HG02678 (cell line): ENCODE data around the gene BRCA2.

Source experiments
- ATAC-seq: cut with Tn5 transposase; IDR thresholded peaks from one replicate; pipeline ENCODE4 v1.9.1; 2021; ENCODE audit warnings: mild to moderate bottlenecking, moderate library complexity; ENCODE audit not compliant: unreplicated experiment

The BRCA2 gene

DNA sequence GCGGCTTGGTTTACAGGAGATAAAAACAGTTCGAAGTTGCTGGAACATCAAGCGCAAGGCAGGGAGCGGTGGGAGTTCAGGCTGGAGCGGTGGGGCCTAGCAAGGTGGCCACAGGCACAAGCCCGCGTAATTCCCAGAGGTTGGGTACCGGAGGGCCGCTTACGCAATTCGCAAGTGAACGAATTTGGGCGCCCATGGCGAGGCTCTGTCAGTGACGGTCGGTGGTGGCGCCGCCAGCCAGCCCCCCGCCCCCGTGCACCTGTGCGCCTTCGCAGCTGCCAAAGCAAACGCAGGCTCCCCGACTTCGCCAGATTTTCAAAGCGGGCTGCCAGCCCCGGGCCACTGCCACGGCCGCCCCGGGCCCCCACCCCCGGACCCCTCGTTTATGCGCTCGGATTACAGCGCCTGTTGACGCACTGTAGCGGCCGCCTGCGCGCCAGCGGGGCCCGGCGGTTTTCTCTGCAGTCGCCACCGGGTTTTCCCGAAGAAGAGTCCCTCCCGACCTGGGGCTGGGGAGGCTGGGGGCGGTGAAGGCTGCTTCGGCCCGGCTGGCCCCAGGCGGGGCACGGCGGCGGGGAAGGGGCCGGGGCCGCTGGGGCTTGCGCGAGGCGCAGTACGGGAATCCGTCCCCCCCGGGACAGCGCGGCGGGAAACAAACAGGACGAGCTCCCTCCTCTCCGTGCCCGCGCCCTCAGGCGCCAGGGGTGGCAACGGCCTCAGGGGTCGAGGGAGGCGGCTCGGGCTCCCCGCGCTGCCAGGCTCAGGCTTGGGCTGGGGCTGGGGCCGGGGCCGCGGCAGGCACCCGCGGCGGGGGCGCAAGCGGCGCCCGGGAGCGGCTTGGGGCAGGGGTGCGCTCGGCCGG, 111.9 kb downstream of the BRCA2 start:
- ATAC-seq = peak; percentile 12

DNA sequence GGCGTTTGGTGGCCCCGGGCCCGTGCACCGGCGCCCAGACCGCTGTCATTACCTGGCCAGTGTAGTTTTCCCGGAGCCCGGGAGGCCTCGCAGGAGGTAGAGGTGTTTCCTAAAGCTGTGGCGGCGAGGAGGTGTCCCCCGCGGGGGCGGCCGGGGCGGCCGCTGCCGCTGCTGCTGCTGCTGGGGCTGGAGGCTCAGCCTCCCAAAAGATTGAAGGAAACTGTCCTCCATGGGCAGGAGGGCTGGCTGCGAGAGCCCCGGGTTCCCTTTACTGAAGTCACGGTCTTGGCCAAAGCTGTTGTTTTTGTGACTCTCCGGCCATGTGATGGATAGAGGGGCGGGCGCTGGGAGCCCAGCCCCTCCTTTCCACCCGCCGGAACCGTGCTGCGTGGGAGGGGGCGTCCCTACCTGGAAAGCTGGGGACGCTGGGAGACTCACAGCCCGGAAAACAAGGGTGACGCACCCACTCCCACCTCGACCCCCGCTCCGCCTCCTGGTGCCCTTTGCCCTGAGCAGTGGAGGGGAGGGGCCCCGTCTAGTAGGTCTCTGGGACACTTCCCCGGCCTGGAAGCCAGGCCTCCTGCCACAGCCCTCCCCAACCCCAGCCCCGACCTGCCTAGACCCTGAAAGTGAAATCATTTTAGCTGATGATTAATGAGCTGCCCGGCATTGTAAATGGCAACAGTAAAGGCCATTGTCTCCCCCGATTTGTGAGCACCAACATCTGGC, 112.7 kb downstream of the BRCA2 start, which contains the start of gene N4BP2L1:
TSS of gene N4BP2L1 (minus strand) at position 279 of the 729 bp plus-strand sequence. CDS start at position 231, 48 bp downstream.
- ATAC-seq = peak; percentile 72

GRCh38 chr13:32428581-32429432, 113.5 kb downstream of the BRCA2 start:
- ATAC-seq = no peak

- no peak for ATAC-seq
These were observed 114.2 kb downstream of the BRCA2 start for GRCh38 chr13:32429433-32429909.

DNA sequence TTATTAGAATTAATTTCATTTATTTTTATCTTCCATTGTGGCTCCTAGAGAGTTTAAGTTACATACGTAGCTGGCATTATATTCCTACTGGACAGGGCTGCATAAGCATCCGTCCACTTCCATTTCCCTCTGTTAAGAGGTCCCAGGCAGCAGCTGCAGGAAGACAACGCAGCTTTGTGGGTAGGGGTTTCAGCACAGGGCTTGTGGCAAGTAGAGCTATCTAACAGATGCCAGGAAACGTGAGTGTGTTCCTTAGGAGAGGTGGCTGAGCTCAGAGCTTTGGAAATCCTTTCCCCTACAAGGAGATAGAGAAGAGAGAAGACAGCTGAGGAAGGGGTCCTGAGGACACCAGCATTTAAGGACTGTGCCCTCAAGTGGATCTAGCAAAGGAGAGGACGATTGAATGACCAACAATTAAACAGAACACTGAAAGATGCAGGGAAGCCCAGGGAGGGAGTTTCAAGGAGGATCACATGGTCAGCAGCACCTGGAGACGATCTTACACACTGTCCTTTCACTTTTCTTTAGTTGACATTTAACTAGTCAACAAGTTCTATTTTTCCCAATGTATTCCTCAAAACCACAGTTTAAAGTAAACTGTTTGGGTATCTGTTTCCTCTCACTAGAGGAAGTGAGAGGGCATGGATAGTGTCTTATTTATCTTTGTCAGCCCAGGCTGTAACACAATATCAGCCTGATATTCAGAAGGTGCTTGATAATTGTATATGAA, 114.9 kb downstream of the BRCA2 start:
- no peak for ATAC-seq

GRCh38 chr13:32431361-32431760, 116.1 kb downstream of the BRCA2 start:
- ATAC-seq = no peak

DNA sequence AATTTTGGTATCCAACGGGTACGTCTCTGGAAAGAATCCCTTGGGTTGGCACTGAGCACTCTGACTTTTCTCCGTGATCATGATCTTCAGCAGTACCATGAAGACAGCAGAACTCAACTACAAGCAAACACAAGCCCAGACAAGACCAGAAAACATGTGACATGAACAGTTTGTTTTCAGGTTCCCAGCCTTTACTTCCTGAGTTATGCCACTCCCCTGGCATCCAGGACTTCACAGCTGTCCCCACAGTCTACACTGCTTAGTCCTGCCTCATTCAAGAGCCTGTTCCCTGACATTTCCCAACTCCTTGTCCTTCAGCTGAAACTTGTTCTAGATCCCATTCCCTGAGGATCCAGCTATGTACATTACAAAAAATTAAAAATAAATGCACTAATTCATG, 117.5 kb downstream of the BRCA2 start:
- ATAC-seq = no peak

DNA sequence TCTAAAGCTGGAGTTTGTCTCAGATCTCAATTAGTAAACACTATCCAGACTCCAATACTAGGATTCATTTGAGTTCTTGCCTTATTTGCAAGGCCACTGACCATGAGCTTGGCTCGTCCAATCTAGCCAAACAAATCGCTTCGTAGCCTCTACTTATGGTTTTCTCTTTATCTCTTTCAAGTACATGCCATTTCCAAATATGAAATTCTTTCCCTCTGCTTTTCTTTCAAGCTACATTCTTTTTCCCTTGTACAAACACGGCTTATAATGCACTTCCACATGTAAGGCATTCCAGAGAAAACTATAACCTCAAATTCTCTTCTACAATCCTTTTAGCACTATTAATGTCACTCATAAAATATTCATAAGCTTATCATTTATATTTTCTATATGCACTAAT, 123.6 kb downstream of the BRCA2 start:
- ATAC-seq = no peak

- ATAC-seq = peak; percentile 70
These were observed 127.8 kb downstream of the BRCA2 start for GRCh38 chr13:32443111-32443510.

GRCh38 chr13:32445461-32445860, 130.2 kb downstream of the BRCA2 start:
- ATAC-seq = no peak

DNA sequence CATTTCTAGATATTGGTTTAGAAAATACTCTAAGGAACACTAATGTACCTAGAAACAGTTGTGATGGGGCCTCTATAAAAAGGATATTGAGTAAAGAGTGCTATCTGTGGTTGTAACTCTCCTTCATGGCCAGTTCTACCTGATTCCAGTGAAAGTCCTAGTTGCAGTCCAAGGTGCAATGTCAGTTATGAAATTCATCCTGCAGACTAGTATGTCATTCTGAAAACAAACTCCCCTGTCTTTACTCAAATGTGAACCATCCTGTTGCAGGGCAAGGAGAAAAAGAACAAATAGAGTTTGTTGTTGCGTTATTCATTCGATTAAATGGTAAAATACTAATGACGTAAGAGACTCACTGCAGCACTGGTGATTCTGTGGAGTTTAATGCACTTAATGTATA, 130.9 kb downstream of the BRCA2 start:
- ATAC-seq = no peak

- ATAC-seq = no peak
These were observed 131.6 kb downstream of the BRCA2 start for GRCh38 chr13:32446773-32447465.

DNA sequence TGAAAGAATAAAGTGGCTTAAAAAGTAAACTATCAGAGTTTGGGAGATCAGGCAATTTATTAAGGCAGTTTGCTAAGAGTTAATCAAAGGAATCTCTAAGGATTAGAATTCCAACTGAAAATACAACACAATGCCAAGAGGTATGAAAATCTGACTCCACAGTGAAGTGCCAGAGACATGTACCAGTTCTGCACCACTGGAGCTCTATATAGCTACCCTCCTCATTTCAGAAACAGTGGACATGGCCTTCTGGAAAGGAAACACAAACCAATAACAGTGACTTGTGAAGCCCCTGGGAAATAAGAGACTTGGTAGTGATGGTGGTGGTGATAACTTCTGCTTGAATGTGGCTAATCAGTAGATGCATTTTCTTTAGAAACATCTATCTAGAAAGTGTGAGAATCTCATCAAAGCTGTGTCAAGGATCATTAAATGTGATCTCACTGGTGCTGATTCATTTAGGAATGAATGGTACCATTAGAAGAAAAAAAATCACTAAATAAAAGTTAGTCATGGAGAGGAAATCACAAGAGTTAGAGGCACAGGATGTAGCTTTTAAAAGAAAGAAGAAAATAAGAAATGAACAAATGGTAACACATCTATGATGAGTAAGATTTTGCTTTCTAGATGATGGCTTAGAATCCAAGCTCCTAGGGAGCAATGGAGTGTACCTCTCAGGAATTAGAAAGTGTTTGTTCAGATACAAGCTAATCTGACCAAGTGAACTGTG, 132.8 kb downstream of the BRCA2 start:
- no peak for ATAC-seq

GRCh38 chr13:32448972-32449371, 133.7 kb downstream of the BRCA2 start:
- no peak for ATAC-seq
